A549 (cell line): ENCODE results near the gene SPINK14.

ENCODE experiments used
- EP300 ChIP-seq, 2 experiments: fragments of >200 bp; sonication (Bioruptor Twin); formaldehyde crosslinking; IDR thresholded peaks; 2 replicates in 1 of 2; 3 replicates in 1 of 2; pipeline ENCODE4 v1.6.1; 2016 to 2017
- POLR2A ChIP-seq: IDR thresholded peaks from 2 replicates; pipeline ENCODE4 v1.6.1; 2012; ENCODE audit warnings: mild to moderate bottlenecking, low read length
- POLR2AphosphoS2 ChIP-seq: conservative IDR thresholded peaks from 2 replicates; pipeline ENCODE4 v1.6.1; 2012; ENCODE audit warnings: low read length, improper control_type of control experiment, inconsistent platforms
- RAD21 ChIP-seq, 2 experiments: fragments of >200 bp in 1 of 2; sonication (Bioruptor Twin) in 1 of 2; formaldehyde crosslinking in 1 of 2; IDR thresholded peaks in 1 of 2; conservative IDR thresholded peaks in 1 of 2; 2 replicates in 1 of 2; 3 replicates in 1 of 2; pipeline ENCODE4 v1.6.1; 2012 to 2018; ENCODE audit warnings: inconsistent platforms in 1 of 2
- RCOR1 ChIP-seq: fragments of 150-350 bp; IDR thresholded peaks from 2 replicates; pipeline ENCODE4 v1.6.1; 2014; ENCODE audit warnings: antibody characterized with exemption, low read length, low read depth
- RFX5 ChIP-seq: fragments of 450-650 bp; IDR thresholded peaks from 2 replicates; pipeline ENCODE4 v1.7.1; 2014; ENCODE audit warnings: antibody characterized with exemption, mild to moderate bottlenecking, moderate library complexity
- ZFP36 ChIP-seq: fragments of 450-650 bp; IDR thresholded peaks from 2 replicates; pipeline ENCODE4 v1.6.1; 2014; ENCODE audit warnings: borderline replicate concordance; ENCODE audit not compliant: partially characterized antibody
- TF ChIP-seq, protein P1 (sequence below): fragments of >200 bp; sonication (Bioruptor Twin); formaldehyde crosslinking; IDR thresholded peaks from 3 replicates; pipeline ENCODE4 v1.5.1; 2016

GRCh38 chr5:148205865-148206264, 37.5 kb downstream of the SPINK14 start:
- TF ChIP-seq EP300 (IDR thresholded peaks at IDR 0.05) (no peak), POLR2AphosphoS2 (no peak), POLR2A (no peak), RAD21 (conservative IDR thresholded peaks at IDR 0.05 in 1 of 2, IDR thresholded peaks at IDR 0.05 in 1 of 2) (no peak), RFX5 (no peak), ZFP36 (no peak), RCOR1 (no peak)
- TF ChIP-seq, protein P1, sequence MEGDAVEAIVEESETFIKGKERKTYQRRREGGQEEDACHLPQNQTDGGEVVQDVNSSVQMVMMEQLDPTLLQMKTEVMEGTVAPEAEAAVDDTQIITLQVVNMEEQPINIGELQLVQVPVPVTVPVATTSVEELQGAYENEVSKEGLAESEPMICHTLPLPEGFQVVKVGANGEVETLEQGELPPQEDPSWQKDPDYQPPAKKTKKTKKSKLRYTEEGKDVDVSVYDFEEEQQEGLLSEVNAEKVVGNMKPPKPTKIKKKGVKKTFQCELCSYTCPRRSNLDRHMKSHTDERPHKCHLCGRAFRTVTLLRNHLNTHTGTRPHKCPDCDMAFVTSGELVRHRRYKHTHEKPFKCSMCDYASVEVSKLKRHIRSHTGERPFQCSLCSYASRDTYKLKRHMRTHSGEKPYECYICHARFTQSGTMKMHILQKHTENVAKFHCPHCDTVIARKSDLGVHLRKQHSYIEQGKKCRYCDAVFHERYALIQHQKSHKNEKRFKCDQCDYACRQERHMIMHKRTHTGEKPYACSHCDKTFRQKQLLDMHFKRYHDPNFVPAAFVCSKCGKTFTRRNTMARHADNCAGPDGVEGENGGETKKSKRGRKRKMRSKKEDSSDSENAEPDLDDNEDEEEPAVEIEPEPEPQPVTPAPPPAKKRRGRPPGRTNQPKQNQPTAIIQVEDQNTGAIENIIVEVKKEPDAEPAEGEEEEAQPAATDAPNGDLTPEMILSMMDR, result no peak
